ENCODE data around the gene B3GALNT2. TPM values are rescaled to one million over a fixed set of nuclear protein-coding genes. Genes with fewer than 3 reads are reported as not detected.

B3GALNT2 gene
- total and polyA plus RNA-seq, 2 of the 4 experiments (the other 2 are of a cell fraction): 11.0 to 32.8 TPM

DNA sequence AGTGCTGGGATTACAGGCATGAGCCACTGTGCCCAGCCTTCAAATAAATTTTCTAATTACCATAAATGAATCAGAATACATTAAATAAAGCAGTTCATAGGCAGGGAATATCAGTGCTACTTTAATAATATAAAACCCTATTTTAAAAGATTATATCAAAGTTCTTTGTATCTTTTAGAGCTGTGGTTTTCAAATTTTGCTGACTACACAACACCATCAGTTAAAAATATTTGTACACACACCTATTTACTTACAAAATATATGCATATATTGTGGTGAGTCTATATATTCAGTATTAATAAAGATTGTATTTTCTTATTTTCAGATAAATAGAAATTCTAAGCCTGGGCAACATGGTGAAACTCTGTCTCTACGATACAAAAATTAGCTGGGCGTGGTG lies 18.7 kb downstream of the B3GALNT2 start:
- no peak overlapping the region for H3K18ac ChIP-seq (ENCODE audit: low read depth, low read length)
- H3K4me1 ChIP-seq (ENCODE audit: control insufficient read depth, insufficient read depth, low read length): no peaks in the 10 kb centered on the region
- H3K14ac ChIP-seq (replicated peaks; ENCODE audit: low read depth, low read length): no peak overlapping the region
- H3K9ac ChIP-seq (ENCODE audit: low read depth, low read length): no peak overlapping the region
- no peaks in the 10 kb centered on the region for H3K9me3 ChIP-seq (ENCODE audit: control insufficient read depth, insufficient read depth, low read length)
- no peaks in the 10 kb centered on the region; the same call in 1 of the 2 replicates for H4K20me1 ChIP-seq (ENCODE audit: insufficient read depth, low read length)
- H3K4ac ChIP-seq (ENCODE audit: low read depth, low read length): no peak overlapping the region
- H4K91ac ChIP-seq (ENCODE audit: insufficient read depth, low read depth, low read length): no peak overlapping the region
- no CpG with 5 or more reads among the region's 2 CpGs for WGBS, 2 experiments (ENCODE audit: extremely low coverage in 2 of 2, insufficient read length in 1 of 2)
- H3K79me1 ChIP-seq (ENCODE audit: low read depth in 1 of 2, low read length in 2 of 2): peaks cover 6 to 8% of the 10 kb centered on the region in 2 experiments; a peak in 2 of 4 replicates
- no peak overlapping the region for H3K4me2 ChIP-seq (ENCODE audit: low read depth, low read length)
- no peak overlapping the region for H3K23ac ChIP-seq (ENCODE audit: low read depth, low read length)
- H2BK20ac ChIP-seq (ENCODE audit: low read depth, low read length): no peak overlapping the region
- H3K4me3 ChIP-seq (ENCODE audit: insufficient read depth, low read depth, low read length): no peak overlapping the region
- H2AK5ac ChIP-seq (ENCODE audit: low read depth, low read length): no peak overlapping the region
- no peak for TF ChIP-seq BHLHE40 (IDR thresholded peaks at IDR 0.05; ENCODE audit: low read depth, low read length)
- 0 out of 2 replicates have a peak, but pooled peaks have one; percentile 4 for TF ChIP-seq MAFK (IDR thresholded peaks at IDR 0.05; ENCODE audit: low read depth, low read length)
- TF ChIP-seq, protein P1, sequence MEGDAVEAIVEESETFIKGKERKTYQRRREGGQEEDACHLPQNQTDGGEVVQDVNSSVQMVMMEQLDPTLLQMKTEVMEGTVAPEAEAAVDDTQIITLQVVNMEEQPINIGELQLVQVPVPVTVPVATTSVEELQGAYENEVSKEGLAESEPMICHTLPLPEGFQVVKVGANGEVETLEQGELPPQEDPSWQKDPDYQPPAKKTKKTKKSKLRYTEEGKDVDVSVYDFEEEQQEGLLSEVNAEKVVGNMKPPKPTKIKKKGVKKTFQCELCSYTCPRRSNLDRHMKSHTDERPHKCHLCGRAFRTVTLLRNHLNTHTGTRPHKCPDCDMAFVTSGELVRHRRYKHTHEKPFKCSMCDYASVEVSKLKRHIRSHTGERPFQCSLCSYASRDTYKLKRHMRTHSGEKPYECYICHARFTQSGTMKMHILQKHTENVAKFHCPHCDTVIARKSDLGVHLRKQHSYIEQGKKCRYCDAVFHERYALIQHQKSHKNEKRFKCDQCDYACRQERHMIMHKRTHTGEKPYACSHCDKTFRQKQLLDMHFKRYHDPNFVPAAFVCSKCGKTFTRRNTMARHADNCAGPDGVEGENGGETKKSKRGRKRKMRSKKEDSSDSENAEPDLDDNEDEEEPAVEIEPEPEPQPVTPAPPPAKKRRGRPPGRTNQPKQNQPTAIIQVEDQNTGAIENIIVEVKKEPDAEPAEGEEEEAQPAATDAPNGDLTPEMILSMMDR (conservative IDR thresholded peaks at IDR 0.05; ENCODE audit: low read depth, low read length): no peak
- no peak overlapping the region for H2AFZ ChIP-seq (replicated peaks; ENCODE audit: low read length, poor library complexity)
- H2BK120ac ChIP-seq (ENCODE audit: low read depth, low read length): no peak overlapping the region
- dilution Hi-C loops (cut with HindIII; ENCODE audit: low sequenced_read_pairs, unreplicated experiment) (no loop called here), intact Hi-C loops (cut with micrococcal nuclease) (no loop called here), in situ Hi-C loops (cut with MboI; ENCODE audit: low sequenced_read_pairs) (no loop called here)
- H3K27me3 ChIP-seq (ENCODE audit: control insufficient read depth, insufficient read depth, low read length): no peaks in the 10 kb centered on the region
- no peak for DNase-seq
- no peak overlapping the region for H4K8ac ChIP-seq (ENCODE audit: low read depth in 2 of 2, low read length in 2 of 2)
- H2BK5ac ChIP-seq (ENCODE audit: low read depth, low read length, poor library complexity, severe bottlenecking): no peak overlapping the region
- CTCF ChIA-PET: interaction anchor here (0.6 kb wide), 1 partner anchor 379 kb away, joined by 3 read pairs; no protein-coding TSS in a partner anchor
- H2BK15ac ChIP-seq (ENCODE audit: low read depth, low read length): no peak overlapping the region
- peaks cover 17% of the 10 kb centered on the region for H3K36me3 ChIP-seq (ENCODE audit: control insufficient read depth, insufficient read depth, low read length)
- H4K5ac ChIP-seq (ENCODE audit: low read depth, low read length): no peak overlapping the region
- POLR2A ChIA-PET (ENCODE audit: unreplicated experiment): no interaction called here
- H2AK9ac ChIP-seq (replicated peaks; ENCODE audit: low read depth, low read length, poor library complexity): no peak overlapping the region
- no peak for ATAC-seq (ENCODE audit: low read depth)
- H3K56ac ChIP-seq (ENCODE audit: extremely low read depth, insufficient read depth, low read length): no peak overlapping the region
- no TSS peak for BruUV-seq (replicated peaks)
- H3K9me1 ChIP-seq (ENCODE audit: insufficient read depth, low read length): 0 out of 2 replicates have a peak, but pooled peaks cover 3% of the 10 kb centered on the region
- no peak overlapping the region for H3K27ac ChIP-seq (ENCODE audit: insufficient read depth, low read length)

Data from IMR-90 (cell line).